ENCODE data around the gene INHBC.
"Not testable (repeated sequence)": the region's sequence is repeated elsewhere in the genome, so short reads cannot be mapped to it uniquely, and the experiment has no call there.

INHBC gene

GRCh38 chr12:57487055-57487596 is 52.5 kb downstream of the INHBC start:
- DNase-seq (ENCODE audit: low read depth in 2 of 2): no peak

DNA sequence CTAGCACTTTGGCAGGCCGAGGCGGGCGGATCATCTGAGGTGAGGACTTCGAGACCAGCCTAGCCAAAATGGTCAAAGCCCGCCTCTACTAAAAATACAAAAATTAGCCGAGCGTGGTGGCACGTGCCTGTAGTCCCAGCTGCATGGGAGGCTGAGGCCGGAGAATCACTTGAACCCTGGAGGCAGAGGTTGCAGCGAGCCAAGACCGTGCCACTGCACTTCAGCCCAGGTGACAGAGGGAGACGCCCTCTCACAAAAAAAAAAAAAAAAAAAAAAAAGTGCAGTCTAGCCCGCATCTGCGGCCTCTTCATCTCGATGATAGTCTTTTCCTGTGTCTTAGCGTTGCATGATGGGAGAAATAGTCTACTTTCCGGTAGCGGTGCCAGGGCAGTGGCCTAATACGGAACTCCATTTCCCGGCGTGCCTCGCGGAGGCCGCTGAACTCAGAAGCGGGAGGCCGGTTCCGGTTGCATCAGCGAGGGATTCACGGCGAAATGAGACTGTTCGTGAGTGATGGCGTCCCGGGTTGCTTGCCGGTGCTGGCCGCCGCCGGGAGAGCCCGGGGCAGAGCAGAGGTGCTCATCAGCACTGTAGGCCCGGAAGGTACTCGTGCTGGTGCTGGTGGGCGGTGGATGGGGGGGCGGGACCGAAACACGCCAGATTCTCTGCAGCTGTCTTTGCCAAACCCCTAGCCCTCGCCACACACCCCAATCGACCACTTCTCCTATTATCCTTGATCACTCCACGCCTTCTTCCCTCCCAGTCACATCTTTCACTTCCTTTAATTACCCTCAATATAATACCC is 53.2 kb downstream of the INHBC start, which contains the start of gene MARS1:
Gene MARS1, plus strand, starts transcription at position 472 of the 805 bp plus-strand sequence. Its CDS starts 23 bp downstream, at position 495.
- DNase-seq (ENCODE audit: low read depth in 2 of 2): peak; percentile 81 to 88

- DNase-seq (ENCODE audit: low read depth in 2 of 2): no peak
These were observed 54.0 kb downstream of the INHBC start for GRCh38 chr12:57488402-57489156.

GRCh38 chr12:57489157-57489641 is 54.6 kb downstream of the INHBC start:
- no peak for DNase-seq (ENCODE audit: low read depth in 2 of 2)

DNA sequence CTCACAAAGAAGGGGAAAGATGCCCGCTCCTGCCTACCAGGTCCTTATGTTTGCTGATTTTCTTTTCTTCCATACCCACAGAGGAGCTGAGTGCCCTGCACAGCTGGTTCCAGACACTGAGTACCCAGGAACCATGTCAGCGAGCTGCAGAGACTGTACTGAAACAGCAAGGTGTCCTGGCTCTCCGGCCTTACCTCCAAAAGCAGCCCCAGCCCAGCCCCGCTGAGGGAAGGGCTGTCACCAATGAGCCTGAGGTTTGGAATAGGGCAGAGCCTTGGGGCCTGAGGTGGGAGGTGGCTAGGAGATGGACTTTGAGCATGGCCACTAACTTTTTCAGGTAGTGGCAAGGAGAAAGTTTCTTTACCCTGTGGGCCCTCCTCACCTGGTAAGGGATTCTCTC is 55.5 kb downstream of the INHBC start:
- no peak for DNase-seq (ENCODE audit: low read depth in 2 of 2)

GRCh38 chr12:57491393-57492280 is 57.1 kb downstream of the INHBC start:
- DNase-seq (ENCODE audit: low read depth in 2 of 2): no peak

DNA sequence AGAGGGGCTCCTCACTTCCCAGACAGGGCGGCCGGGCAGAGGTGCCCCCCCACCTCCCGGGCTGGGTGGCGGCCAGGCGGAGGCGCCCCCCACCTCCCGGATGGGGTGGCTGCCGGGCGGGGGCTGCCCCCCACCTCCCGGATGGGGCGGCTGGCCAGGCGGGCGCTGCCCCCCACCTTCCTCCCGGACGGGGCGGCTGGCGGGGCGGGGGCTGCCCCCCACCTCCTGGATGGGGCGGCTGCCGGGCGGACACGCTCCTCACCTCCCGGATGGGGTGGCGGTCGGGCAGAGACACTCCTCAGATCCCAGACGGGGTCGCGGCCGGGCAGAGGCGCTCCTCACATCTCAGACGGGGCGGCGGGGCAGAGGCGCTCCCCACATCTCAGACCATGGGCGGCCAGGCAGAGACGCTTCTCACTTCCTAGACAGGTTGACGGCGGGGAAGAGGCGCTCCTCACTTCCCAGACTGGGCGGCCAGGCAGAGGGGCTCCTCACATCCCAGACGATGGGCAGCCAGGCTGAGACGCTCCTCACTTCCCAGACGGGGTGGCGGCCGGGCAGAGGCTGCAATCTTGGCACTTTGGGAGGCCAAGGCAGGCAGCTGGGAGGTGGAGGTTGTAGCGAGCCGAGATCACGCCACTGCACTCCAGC is 60.6 kb downstream of the INHBC start:
- not testable (repeated sequence) for DNase-seq (ENCODE audit: low read depth in 2 of 2)

DNA sequence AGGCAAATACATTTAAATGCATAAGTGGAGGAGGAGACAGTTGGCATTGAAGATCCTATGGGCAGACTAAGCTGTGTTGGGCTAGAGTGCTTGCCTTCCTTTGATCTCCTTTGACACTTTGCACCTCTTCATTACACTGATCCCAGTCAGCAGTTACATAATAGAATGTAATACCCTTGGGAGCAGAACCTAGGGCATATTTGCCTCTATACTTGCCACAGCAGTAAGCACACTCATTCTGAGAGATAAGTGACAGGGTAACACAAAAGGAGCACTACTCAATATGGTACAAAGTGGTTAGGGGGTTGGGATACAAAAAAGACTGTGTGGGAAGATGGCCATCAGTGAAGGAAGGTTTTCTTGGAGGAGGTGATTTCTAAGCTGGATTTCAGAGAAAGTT is 62.2 kb downstream of the INHBC start:
- no peak for DNase-seq (ENCODE audit: low read depth in 2 of 2)

- DNase-seq (ENCODE audit: low read depth in 2 of 2): no peak
These were observed 62.9 kb downstream of the INHBC start for GRCh38 chr12:57497223-57498131.

- DNase-seq (ENCODE audit: low read depth in 2 of 2): no peak
These were observed 63.5 kb downstream of the INHBC start for GRCh38 chr12:57498132-57498502.

GRCh38 chr12:57498571-57498970 is 64.0 kb downstream of the INHBC start:
- no peak for DNase-seq (ENCODE audit: low read depth in 2 of 2)

- no peak for DNase-seq (ENCODE audit: low read depth in 2 of 2)
These were observed 65.6 kb downstream of the INHBC start for GRCh38 chr12:57500213-57500612.
